ENCODE data around the gene ESRRA.

Gene ESRRA

DNA sequence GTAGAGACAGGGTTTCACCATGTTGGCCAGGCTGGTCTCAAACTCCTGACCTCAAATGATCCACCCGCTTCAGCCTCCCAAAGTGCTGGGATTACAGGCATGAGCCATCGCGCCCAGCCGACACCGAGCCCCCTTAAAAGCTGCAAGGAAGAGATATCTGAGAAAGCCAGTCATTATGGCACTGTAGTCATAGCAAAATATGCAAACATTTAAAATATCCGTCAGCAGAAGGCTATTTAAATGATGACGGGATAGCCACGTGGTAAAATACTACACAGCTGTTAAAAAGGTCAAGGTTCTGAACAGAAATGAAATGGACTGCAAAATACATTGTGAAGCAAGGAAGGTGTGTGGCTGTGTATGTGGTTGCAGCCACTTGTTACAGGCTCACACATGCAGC lies 28.2 kb downstream of the ESRRA start:
- DNase-seq (ENCODE audit: low spot score): no peak

- peak; percentile 85 for DNase-seq (ENCODE audit: low spot score)
Measured at GRCh38 chr11:64334764-64335735, 29.7 kb downstream of the ESRRA start.

- DNase-seq (ENCODE audit: low spot score): no peak
Measured at GRCh38 chr11:64337538-64338249, 32.4 kb downstream of the ESRRA start.

DNA sequence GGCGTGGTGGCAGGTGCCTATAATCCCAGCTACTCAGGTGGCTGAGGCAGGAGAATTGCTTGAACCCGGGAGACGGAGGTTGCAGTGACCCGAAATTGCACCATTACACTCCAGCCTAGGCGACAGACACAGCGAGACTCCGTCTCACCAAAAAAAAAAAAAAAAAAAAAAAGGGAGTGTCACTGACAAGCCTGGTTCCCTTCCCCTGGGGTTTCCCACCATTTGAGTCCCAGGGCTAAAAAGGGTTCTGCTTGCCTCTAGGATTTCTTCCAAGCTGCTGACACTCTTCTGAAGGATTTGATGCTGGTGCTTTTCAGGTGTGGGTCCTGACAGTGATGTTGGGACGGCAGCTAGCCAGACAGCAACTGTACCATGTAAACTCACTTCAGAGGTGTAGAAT lies 33.4 kb downstream of the ESRRA start:
- no peak for DNase-seq (ENCODE audit: low spot score)

DNA sequence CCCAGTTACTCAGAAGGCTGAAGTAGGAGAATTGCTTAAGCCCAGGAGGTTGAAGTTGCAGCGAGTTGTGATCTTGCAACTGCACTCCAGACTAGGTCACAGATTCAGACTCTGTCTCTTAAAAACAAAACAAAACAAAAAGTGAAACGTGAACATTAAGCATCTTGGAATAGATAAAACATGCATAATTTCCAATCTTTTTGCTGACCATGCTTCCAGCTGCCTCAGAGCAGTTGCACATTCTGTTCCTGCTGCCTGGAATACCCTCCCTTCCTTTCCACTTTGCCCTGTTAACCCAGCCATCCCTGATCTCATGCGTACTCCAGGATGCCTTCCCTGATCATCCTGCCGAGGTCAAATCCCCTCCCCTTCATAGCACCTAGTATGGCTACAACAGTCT lies 34.0 kb downstream of the ESRRA start:
- DNase-seq (ENCODE audit: low spot score): no peak

DNA sequence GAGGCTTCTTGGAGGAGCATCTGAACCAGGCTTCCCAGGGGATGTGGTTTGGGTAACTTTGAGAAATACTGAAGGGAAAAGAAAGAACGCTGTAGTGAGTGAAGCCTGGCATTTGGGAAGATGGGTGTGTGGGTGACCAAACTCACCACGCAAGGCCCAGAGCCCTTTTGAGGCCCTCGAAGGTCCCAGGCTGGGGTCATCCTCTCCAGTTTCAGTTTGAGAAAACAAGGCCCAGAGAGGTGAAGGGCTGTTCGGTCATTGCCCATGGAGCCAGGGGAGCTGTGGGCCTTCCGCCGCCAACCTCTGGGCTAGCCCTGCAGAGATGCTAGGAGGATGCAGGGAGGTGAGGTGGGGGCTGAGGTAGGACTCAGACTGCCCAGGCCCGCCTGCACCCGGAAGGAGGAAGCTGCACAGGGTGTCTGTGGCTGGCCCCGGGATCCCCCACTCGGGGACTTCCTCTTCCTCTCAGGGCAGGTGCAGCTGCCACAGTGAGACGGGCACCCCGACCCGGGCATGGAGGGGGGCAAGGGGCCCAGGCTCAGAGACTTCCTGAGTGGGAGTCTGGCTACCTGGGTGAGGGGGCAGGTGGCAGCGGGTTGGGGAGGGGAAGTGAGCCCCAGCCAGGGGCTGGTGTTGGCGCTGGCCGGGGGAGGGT lies 34.6 kb downstream of the ESRRA start, which contains the start of gene CCDC88B:
TSS of gene CCDC88B (plus strand) at position 451 of the 655 bp plus-strand sequence. CDS start at position 514, 63 bp downstream.
- peak; percentile 94 for DNase-seq (ENCODE audit: low spot score)

DNA sequence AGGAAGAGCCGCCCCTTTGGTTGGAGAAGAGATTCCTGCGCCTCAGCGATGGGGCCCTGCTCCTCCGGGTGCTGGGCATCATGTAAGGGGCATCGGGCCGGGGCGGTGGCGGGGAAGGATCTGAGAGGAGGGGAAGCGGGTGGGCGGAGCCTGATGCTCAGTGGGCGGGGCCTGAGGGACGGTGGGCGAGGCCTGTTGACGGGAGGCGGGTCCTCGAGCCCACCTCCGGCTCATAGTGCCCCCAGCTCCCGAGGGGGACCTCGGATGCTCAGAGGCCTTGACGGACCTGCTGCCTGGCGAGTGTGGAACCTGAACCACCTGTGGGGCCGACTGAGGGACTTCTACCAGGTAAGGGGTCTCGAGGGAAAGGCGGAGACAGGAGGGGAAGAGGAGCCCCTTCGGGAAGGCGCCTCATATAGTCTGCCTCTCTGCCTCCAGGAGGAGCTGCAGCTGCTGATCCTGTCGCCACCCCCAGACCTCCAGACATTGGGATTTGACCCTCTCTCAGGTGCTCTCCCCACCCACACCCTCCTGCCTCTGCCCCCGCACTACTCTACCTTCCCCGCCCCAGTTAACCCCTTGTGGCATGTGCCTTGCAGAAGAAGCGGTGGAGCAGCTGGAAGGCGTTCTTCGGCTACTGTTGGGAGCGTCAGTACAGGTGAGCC lies 35.5 kb downstream of the ESRRA start:
- DNase-seq (ENCODE audit: low spot score): peak; percentile 88

- DNase-seq (ENCODE audit: low spot score): no peak
Measured at GRCh38 chr11:64341429-64341828, 36.1 kb downstream of the ESRRA start.

DNA sequence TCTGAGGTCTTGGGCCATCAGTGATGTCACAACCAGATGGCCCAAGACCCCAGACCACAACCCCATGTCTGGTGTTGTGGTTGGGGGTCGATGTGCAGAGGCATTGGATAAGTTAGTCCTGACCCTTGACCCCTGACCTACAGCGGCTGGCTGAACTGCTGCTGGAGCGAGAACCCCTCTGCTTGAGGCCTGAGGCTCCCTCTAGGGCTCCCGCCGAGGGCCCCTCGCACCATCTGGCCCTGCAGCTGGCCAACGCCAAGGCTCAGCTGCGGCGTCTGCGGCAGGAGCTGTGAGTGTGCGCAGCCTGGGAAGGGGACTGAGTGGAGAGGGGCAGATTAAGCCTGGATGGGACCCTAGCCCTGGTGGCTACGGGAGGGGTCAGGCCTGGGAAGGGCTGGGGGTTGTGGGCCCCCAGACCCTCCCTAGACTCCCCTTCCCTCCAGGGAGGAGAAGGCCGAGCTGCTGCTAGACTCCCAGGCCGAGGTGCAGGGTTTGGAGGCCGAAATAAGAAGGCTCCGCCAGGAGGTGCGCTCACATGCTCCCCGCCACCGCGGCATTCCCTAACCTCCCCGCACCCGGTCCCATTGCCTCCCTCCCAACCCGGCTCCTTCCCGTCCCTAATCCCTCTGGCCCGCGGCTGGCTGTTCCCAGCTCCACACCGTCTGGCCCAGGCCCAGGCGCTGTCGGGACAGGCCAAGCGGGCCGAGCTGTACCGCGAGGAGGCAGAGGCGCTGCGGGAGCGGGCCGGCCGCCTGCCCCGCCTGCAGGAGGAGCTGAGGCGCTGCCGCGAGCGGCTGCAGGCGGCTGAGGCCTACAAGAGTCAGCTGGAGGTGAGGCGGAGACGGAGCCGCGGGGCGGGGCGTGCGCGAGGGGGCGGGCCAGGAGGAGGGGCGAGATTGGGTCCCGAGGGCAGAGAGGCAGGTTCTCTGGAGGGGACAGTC lies 36.8 kb downstream of the ESRRA start:
- peak; percentile 94 for DNase-seq (ENCODE audit: low spot score)

DNA sequence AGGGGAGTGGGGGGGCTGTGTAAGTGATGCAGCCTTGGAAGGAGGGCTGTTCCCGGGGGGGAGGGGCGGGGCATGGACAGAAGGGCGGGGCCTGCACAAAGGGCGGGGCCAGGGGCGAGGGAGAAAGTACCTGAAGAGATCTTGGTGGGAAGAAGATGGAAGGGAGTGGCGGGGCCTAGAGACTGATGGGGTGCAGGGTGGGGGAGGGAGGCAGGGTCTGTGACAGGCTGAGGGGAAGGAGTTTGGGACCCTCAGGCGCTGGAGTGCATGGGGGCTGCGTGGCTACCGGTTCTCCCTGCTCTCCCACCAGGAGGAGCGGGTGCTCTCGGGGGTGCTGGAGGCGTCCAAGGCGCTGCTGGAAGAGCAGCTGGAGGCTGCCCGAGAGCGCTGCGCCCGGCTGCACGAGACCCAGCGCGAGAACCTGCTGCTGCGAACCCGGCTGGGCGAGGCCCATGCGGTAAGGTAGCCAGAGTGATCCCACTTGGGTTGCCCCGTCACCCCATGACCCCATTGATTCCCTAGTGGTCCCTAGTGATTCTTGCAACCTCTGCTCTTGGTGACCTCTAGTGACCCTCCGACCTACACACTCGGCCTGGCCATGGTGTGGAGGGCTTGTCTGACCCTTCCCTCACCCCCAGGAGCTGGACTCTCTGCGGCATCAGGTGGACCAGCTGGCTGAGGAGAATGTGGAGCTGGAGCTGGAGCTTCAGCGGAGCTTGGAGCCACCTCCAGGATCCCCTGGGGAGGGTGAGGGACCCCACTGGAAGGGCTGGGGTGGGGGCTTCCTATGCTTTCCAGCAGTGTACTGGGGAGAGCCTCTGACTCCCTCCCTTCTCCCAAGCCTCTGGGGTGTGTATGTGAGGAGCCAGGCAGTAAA lies 37.8 kb downstream of the ESRRA start:
- no peak for DNase-seq (ENCODE audit: low spot score)

- no peak for DNase-seq (ENCODE audit: low spot score)
Measured at GRCh38 chr11:64343767-64344559, 38.6 kb downstream of the ESRRA start.

GRCh38 chr11:64344787-64345186 lies 39.5 kb downstream of the ESRRA start:
- no peak for DNase-seq (ENCODE audit: low spot score)

DNA sequence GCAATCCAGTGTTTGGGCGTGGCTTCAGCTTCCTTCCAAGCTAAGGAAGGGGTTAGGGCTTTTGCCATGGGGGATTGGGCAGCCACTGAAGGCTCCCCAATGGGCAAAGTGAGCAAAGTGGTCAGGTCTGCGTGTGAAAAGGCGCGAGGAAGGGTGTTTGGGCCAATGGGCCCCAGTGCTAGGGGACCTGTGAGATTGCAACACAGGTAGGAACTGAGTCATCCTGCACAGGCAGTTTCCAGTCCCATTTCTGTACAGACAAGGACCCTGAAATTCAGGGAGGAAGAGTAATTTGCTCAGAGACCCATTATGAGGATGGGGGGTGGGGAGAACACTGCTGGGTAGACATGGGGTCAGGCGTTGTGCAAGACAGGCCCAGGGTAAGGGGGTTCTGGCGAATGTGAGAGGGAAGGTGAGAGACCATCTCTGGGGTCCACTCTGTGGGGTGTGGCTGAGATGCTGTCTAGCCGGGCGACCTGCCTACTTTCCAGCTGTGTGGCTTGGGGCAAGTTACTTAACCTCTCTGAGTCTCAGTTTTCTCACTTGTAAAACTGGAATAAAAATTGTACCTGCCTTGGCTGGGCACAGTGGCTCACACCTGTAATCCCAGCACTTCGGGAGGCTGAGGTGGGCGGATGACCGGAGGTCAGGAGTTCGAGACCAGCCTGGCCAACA lies 42.0 kb downstream of the ESRRA start:
- no peak for DNase-seq (ENCODE audit: low spot score)

- no peak for DNase-seq (ENCODE audit: low spot score)
Measured at GRCh38 chr11:64348383-64349024, 43.2 kb downstream of the ESRRA start.

GRCh38 chr11:64349025-64349387 lies 43.7 kb downstream of the ESRRA start:
- DNase-seq (ENCODE audit: low spot score): no peak

- DNase-seq (ENCODE audit: low spot score): no peak
Measured at GRCh38 chr11:64349404-64349803, 44.1 kb downstream of the ESRRA start.

DNA sequence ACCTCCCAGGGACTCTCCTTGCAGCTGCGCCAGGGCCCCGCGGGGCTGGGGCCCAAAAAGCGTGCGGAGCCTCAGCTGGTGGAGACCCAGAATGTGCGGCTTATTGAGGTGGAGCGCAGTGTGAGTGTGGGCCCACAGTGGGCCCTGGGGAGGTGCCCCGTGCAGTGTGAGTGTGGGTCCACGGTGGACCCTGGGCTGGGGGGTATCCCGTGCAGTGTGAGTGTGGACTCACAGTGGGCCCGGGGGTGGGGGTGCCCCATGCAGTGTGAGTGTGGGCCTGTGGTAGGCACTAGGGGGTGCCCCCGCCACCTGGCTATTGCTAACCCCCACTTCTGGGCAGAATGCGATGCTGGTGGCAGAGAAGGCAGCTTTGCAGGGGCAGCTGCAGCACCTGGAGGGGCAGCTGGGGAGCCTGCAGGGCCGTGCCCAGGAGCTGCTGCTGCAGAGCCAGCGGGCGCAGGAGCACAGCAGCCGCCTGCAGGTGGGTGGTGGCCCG lies 45.9 kb downstream of the ESRRA start:
- DNase-seq (ENCODE audit: low spot score): no peak
